ENCODE data around the gene SHKBP1.

DNA sequence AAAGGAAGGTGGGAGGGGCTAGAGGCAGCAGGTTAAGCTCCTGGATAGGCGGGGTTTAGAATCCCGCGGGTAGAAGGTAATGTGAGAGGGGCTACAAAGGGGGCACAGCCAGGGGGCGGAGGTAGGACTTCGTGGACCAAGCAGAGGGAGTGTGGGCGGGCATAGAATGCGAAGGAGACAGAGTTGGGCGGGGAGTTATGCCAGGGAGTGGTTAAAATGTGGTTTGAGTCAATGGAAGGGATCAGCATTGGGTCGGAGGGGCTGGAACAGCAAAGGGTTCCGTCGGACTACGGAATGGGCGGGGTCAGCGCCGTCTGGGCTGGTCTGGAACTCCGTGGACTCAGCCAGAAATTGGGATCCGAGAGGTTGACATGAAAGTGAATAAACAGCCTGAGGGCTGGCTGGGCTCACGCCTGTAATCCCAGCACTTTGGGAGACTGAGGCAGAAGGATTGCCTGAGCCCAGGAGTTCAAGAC is 27.5 kb downstream of the SHKBP1 start:
- TF ChIP-seq, protein P1, sequence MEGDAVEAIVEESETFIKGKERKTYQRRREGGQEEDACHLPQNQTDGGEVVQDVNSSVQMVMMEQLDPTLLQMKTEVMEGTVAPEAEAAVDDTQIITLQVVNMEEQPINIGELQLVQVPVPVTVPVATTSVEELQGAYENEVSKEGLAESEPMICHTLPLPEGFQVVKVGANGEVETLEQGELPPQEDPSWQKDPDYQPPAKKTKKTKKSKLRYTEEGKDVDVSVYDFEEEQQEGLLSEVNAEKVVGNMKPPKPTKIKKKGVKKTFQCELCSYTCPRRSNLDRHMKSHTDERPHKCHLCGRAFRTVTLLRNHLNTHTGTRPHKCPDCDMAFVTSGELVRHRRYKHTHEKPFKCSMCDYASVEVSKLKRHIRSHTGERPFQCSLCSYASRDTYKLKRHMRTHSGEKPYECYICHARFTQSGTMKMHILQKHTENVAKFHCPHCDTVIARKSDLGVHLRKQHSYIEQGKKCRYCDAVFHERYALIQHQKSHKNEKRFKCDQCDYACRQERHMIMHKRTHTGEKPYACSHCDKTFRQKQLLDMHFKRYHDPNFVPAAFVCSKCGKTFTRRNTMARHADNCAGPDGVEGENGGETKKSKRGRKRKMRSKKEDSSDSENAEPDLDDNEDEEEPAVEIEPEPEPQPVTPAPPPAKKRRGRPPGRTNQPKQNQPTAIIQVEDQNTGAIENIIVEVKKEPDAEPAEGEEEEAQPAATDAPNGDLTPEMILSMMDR (IDR thresholded peaks at IDR 0.05): no peak
- TF ChIP-seq EZH2 (IDR thresholded peaks at IDR 0.05; ENCODE audit: borderline replicate concordance, insufficient read depth, low read depth, low read length, poor library complexity, severe bottlenecking): no peak
